Activated CD4-positive, alpha-beta T cell treated with anti-CD3 and anti-CD28 coated beads for 48 hours (primary cell): ENCODE results near the gene LIPC.
A peak's percentile ranks its signal among the peaks of the same experiment; 100 is the strongest.

ENCODE experiments used
- DNase-seq: peaks from one replicate; pipeline ENCODE4 v3.0.0-alpha.2; 2020

Gene LIPC

DNA sequence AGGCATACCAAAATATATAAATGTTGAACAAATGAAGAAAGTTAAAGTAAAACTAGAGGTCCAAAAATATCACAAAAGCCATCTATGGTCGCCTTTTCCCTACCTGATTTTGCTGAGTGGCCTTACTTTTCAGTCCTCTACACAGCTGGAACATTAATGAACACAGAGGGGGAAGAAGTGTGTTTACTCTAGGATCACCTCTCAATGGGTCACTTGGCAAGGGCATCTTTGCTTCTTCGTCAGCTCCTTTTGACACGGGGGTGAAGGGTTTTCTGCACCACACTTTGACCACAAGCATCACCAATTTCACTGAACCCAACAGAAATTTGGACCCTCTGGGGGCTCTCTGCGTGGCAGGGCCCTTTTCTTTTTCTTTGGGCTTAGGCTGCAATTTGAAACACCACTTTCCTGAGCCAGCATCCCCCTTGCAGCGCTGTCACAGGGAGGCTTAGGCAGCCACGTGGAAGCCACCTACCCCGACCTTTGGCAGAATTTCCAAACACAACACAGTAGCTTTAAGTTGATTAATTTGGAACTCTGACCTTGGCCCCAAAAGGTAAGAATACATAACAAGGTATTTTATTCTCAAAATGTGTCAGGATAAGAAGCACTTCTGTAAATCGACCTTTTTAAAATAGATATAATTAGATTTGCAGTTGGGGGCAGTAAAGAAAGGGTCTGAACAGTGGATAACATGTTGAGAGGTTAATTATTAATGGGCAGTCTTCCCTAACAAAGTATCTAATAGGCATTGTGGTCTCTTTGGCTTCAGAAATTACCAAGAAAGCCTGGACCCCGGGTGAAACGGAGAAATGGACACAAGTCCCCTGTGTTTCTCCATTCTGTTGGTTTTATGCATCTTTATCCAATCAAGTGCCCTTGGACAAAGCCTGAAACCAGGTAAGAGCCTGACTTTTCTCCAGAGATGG lies at the start of gene LIPC:
TSS of gene LIPC (plus strand) at position 771 of the 929 bp plus-strand sequence. CDS start at position 813, 42 bp downstream.
- no peak for DNase-seq

DNA sequence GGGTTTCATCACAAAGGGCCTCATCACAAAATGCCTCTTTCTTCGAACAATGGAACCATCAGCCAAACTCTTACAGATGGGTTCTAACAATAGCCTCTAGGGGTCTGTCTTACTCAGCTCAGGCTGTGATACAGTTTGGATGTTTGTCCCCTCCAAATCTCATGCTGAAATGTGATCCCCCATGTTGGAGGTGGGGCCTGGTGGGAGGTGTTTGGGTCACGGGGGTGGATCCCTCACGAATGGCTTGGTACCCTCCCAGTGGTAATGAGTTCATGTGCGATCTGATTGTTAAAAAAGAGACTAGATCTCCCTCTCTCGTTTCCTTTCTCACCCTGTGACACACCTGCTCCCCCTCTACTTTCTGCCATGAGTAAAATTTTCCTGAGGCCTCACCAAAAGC lies 47.9 kb upstream of the LIPC start:
- DNase-seq = peak; percentile 72

DNA sequence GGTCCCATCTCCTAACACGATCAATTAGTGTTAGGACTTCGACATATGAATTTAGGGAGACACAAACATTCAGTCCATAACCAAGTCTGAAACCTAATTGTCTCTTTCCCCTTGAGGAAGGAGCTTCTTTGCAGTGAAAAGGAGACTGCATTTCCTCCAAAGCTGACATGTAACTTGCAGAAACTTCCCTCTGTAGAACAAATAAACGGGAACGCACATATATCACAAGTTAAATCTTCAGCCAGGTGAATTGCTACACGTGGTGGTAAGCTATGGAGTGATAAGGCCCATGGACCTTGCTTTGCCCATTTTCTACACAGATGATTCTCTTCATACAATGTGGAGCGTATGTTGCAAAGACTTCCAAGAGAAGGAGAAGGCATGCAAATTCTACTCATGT lies 47.1 kb upstream of the LIPC start:
- no peak for DNase-seq

- DNase-seq = no peak
These were observed 45.7 kb upstream of the LIPC start for GRCh38 chr15:58386081-58386480.

DNA sequence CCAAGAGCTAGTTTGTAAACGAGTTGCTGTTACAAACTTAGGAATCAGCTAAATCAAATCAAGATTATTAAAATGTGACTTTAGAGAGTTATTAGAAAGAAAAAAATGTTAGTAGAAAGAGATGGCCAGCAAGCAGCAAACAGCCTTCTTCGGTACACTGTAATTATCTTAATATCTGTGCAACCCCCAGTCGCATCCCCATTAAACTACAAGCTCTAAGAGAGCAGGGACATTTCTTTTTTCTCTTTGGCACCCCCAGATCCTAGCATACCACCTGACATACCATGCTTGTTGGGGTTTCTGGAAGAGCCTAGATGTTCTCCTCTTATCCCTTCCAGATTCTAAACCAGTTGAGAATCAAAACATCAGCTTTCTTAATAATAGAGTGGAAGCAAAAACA lies 45.1 kb upstream of the LIPC start:
- no peak for DNase-seq

DNA sequence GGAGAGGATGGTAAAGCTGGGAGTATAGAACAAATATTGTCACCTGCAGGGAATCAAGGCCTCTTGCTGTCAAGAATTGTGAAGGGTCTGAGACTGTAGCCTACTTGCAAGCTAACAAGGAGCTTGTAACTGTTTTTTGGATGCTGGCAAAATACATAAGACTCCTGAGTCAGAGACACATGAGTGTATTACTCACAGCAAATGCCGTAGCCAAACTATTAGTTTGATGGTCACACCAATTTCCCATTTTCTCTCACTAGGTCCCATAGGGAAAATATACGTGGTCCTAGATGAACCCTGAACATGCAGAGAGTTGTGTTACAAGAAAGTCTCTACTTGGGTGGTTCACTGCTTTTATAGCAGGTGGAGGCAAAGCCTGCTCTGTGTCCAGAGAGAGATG lies 44.7 kb upstream of the LIPC start:
- DNase-seq = no peak

- DNase-seq = no peak
These were observed 43.6 kb upstream of the LIPC start for GRCh38 chr15:58388211-58388610.

- no peak for DNase-seq
These were observed 41.7 kb upstream of the LIPC start for GRCh38 chr15:58390118-58390517.

- no peak for DNase-seq
These were observed 41.1 kb upstream of the LIPC start for GRCh38 chr15:58390655-58391054.

DNA sequence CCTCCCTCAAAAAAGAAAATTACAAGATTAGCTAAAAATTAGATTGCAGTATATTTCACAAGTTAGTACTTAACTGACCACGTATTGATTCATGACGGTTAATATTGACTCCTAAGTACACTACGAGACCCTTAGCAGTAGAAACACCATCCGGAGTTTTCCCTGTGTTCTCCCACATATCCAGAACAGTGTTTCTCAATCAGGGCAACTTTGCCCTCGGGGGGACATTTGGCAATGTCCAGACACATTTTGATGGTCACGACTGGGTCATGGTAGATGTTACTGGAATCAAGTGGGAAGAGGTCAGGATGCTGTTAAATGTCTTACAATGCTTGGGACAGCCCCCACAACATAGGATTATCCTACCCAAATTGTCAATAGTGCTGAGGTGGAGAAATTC lies 40.7 kb upstream of the LIPC start:
- no peak for DNase-seq

- no peak for DNase-seq
These were observed 39.6 kb upstream of the LIPC start for GRCh38 chr15:58392141-58392540.

- no peak for DNase-seq
These were observed 39.1 kb upstream of the LIPC start for GRCh38 chr15:58392611-58393161.

DNA sequence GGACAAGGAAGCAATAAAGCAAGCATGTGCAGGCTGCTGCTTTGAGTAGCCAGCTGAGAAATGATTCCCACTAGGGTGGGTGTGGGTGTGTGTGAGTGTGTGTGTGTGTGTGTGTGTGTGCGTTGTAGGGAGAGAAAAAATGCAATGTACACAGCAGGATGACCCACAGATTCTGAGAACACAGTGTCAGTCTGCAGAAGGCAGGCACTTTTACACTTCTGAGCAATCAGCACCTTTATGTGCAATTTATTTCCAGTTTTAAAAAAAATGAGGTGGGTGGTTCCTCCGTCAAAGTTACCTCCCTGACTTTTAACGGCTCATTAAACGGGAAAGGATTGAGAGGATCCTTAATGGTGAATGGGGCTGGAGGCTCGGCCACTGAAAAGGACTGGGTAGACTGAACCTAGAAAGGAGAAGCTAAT lies 38.5 kb upstream of the LIPC start:
- no peak for DNase-seq

DNA sequence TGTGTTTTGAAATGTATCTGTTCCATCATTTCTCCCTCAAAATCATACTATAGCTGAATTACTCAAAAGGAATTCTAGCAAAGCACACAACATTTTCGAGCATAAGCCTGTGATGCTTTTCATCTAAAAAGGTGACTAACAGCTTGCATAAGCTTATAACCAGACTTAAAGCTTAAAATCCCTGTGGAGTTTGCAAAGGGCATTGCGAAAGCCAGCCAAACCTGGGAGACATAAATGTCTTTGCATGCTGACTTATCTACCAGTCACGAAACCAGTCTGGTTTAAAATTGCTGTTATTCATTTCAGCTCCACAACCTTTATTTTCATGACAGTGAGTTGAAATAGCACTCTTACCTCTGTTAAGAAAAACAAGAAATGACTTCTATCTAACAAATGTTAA lies 35.6 kb upstream of the LIPC start:
- DNase-seq = no peak

GRCh38 chr15:58398071-58398470 lies 33.7 kb upstream of the LIPC start:
- DNase-seq = no peak

DNA sequence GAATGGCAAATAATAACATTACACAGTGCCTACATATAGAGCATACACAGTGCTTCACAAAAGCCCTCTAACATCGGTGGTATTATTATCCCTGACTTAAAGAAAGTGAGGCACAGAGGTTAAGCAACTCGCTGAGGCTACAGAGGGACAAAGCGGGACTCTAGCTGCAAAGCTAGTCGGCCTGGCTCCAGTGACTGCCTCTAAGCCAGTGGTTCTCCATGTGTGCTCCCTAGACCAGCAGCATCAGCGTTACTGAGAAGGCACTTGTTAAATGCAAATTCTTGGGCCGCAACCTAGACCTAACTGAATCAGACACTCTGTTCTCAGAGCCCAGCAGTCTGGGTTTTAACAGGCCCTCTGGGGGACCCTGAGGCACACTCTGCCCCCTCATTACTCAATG lies 33.1 kb upstream of the LIPC start:
- DNase-seq = no peak

DNA sequence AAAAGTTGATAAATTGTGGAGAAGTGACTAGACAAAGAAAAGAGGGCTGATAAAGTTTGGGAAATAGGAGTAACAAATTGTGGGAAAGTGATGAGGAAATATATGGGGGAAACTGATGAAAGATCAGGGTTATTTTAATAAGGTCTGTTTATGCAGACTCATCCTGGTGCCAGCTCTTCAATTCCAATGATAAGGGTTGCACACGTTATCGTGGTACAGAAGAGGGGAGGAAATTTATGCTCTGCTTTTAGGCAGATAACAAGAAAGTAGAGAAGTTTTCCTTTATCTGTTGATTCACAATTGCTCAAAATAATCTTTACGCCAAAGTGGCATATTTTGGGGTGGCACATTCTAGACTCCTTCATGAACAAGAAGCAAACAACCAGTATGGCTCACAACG lies 32.1 kb upstream of the LIPC start:
- no peak for DNase-seq

DNA sequence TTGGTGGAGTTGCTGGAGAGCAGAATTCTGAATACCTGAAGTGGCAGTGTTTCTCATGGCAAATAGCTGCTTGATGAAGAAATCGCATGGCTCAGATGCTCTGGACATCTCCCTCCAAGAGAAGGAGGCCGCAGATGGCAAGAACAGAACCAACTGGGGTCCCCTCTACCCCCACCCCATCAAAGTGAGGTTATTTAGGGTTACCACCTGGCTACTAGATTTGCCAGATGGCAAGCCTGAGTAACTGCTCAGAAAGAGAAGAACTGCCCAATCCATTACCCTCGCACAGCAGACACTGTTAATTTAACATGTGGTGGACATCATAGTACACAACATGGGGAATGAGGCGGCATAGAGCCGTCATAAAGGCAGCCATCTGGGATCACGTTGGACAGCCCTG lies 30.5 kb upstream of the LIPC start:
- no peak for DNase-seq

- no peak for DNase-seq
These were observed 29.7 kb upstream of the LIPC start for GRCh38 chr15:58401991-58402649.

- DNase-seq = no peak
These were observed 28.2 kb upstream of the LIPC start for GRCh38 chr15:58403581-58403980.

GRCh38 chr15:58404020-58404419 lies 27.8 kb upstream of the LIPC start:
- DNase-seq = no peak

GRCh38 chr15:58404722-58405121 lies 27.1 kb upstream of the LIPC start:
- no peak for DNase-seq

DNA sequence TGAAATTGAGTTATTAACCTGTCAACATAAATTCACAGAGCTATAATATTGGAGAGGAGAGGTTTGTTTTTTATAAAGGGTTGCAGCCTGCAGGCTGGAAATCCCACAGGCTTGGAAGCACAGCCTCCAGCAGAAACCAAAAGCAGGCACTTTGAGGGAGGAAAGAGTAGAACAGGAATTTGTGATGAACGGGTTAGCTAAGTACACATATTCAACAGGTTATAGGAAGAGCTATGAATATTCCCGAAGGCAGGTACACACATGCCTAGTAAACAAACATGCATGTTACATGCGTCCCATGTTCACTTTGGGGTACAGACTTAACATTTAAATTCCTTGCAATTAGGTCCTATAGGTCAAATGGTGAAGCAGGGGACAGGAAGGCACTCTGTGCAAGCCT lies 25.9 kb upstream of the LIPC start:
- DNase-seq = no peak

- no peak for DNase-seq
These were observed 25.0 kb upstream of the LIPC start for GRCh38 chr15:58406811-58407210.
